ENCODE data around the gene DCHS2.

The DCHS2 gene

GRCh38 chr4:154276496-154276895 lies 215.1 kb downstream of the DCHS2 start:
- in situ Hi-C loops (cut with HindIII; ENCODE audit: low sequenced_read_pairs) = no loop called here
- DNase-seq (ENCODE audit: low read depth, low spot score) = no peak
- H3K4me3 ChIP-seq (ENCODE audit: low read depth, low read length) = no peak overlapping the region
- no peak for TF ChIP-seq CTCF (IDR thresholded peaks at IDR 0.05; ENCODE audit: low read depth, low read length)

DNA sequence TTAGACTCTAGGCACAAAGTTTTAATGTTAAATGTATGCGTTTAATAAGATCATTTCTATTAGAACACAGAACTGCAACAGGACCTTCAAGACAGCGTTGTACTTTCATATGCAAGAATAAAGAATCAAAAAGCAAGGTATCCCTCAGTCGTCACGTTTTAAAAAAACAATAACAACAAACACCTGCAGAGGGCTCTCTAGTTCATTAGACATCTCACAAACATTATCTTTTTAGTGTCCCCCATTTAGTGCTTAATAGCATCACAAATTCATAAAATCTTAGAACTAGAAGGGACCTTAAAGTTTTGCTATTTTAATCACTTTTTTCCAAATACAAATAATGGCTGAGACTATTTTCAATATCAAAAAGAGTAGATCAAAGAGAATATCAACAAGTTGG lies 236.6 kb downstream of the DCHS2 start:
- no peak for TF ChIP-seq CTCF (IDR thresholded peaks at IDR 0.05; ENCODE audit: low read depth, low read length)
- H3K4me3 ChIP-seq (ENCODE audit: low read depth, low read length) = no peak overlapping the region
- in situ Hi-C loops (cut with HindIII; ENCODE audit: low sequenced_read_pairs) = no loop called here
- DNase-seq (ENCODE audit: low read depth, low spot score) = no peak

DNA sequence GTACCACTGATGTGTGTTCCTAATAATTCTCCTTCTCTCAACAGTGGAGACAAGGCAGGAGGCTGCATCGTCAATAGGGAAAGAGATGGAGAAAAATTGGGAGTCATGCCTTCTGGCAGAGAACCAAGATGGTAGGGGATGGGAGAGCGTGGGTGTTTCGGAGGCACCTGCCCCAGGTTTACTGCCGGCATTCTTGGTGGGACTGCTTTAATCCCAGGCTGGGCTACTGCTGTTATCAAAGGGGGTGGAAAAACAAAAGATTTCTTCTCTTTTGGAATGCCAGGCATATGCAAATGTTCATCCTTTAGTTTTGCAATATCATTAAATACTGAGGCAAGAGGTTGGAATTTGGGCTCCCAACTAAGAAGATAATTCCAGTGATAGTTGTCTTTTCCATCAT lies 257.0 kb downstream of the DCHS2 start:
- no peak for DNase-seq (ENCODE audit: low read depth, low spot score)
- in situ Hi-C loops (cut with HindIII; ENCODE audit: low sequenced_read_pairs) = no loop called here
- no peak for TF ChIP-seq CTCF (IDR thresholded peaks at IDR 0.05; ENCODE audit: low read depth, low read length)
- no peak overlapping the region for H3K4me3 ChIP-seq (ENCODE audit: low read depth, low read length)

GRCh38 chr4:154231806-154232478 lies 259.7 kb downstream of the DCHS2 start:
- DNase-seq (ENCODE audit: low read depth, low spot score) = no peak
- in situ Hi-C loops (cut with HindIII; ENCODE audit: low sequenced_read_pairs) = no loop called here
- no peak for TF ChIP-seq CTCF (IDR thresholded peaks at IDR 0.05; ENCODE audit: low read depth, low read length)
- H3K4me3 ChIP-seq (ENCODE audit: low read depth, low read length) = no peak overlapping the region

DNA sequence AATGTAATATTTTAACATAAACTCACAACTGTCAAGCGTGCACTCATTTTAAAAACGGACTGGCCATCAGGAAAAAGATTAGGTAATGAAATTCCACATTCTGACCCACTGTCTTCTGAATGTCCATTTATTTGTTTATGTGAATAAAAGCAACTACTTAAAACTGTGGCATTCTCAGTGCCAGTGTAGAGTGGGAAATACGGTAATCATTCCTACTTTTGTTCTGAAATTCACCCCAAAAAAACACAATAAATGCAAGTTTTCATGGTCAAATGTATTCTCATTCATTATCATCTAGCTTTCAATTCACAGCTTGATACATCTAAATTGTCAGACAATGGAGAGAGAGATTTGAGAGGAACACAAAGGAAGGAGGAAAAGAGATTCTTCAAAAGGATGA lies 260.9 kb downstream of the DCHS2 start:
- in situ Hi-C loops (cut with HindIII; ENCODE audit: low sequenced_read_pairs) = no loop called here
- no peak overlapping the region for H3K4me3 ChIP-seq (ENCODE audit: low read depth, low read length)
- no peak for TF ChIP-seq CTCF (IDR thresholded peaks at IDR 0.05; ENCODE audit: low read depth, low read length)
- no peak for DNase-seq (ENCODE audit: low read depth, low spot score)

DNA sequence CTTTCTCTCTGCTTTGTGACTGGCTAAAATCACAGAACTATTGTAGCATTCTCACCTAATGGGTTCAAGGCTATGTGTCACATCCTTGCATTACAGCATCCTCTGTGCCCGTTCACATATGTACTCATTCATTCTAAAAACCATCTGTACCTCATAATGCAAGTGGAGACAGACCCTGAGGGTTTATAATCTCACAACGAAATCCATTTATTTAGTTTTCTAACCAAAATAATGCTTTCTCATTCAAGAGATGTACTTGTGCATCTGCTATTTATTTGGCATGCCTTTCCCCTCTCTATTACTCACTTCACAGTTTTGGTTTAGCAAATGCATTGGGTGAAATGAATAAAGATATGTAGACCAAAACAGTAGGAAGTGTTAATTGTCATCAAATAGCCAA lies 261.5 kb downstream of the DCHS2 start:
- in situ Hi-C loops (cut with HindIII; ENCODE audit: low sequenced_read_pairs) = no loop called here
- TF ChIP-seq CTCF (IDR thresholded peaks at IDR 0.05; ENCODE audit: low read depth, low read length) = no peak
- no peak for DNase-seq (ENCODE audit: low read depth, low spot score)
- no peak overlapping the region for H3K4me3 ChIP-seq (ENCODE audit: low read depth, low read length)

All from astrocyte of the spinal cord (primary cell).